NCI-H82 treated with DMSO at 0.1 percent for 48 hours (cell line): ENCODE measurements around the gene SIX3.
A peak's percentile ranks its signal among the peaks of the same experiment; 100 is the strongest.

Experiments
- DNase-seq: peaks from one replicate; lab custom pipeline; 2025; ENCODE audit not compliant: unreplicated experiment; lab: John Stamatoyannopoulos, UW

Gene SIX3

GRCh38 chr2:44942304-44943030 lies 965 bp downstream of the SIX3 start:
- no peak for DNase-seq

GRCh38 chr2:44943031-44943692 lies 1.7 kb downstream of the SIX3 start:
- no peak for DNase-seq

- DNase-seq = no peak
These were observed 2.2 kb downstream of the SIX3 start for GRCh38 chr2:44943693-44944101.

- peak; percentile 38 for DNase-seq
These were observed 2.8 kb downstream of the SIX3 start for GRCh38 chr2:44944102-44944951.

- DNase-seq = no peak
These were observed 3.6 kb downstream of the SIX3 start for GRCh38 chr2:44944952-44945612.

- DNase-seq = no peak
These were observed 4.3 kb downstream of the SIX3 start for GRCh38 chr2:44945676-44946371.

- no peak for DNase-seq
These were observed 5.0 kb downstream of the SIX3 start for GRCh38 chr2:44946372-44947027.

- DNase-seq = no peak
These were observed 5.5 kb downstream of the SIX3 start for GRCh38 chr2:44947028-44947375.

GRCh38 chr2:44948565-44949328 lies 7.2 kb downstream of the SIX3 start:
- no peak for DNase-seq

- no peak for DNase-seq
These were observed 8.0 kb downstream of the SIX3 start for GRCh38 chr2:44949329-44950151.

- DNase-seq = no peak
These were observed 9.1 kb downstream of the SIX3 start for GRCh38 chr2:44950646-44951045.

- no peak for DNase-seq
These were observed 9.6 kb downstream of the SIX3 start for GRCh38 chr2:44951124-44951523.

GRCh38 chr2:44951714-44952113 lies 10.2 kb downstream of the SIX3 start:
- no peak for DNase-seq

GRCh38 chr2:44952143-44952805 lies 10.8 kb downstream of the SIX3 start:
- no peak for DNase-seq

GRCh38 chr2:44952806-44953498 lies 11.4 kb downstream of the SIX3 start:
- DNase-seq = no peak

GRCh38 chr2:44953499-44953883 lies 12.0 kb downstream of the SIX3 start:
- DNase-seq = peak; percentile 58

GRCh38 chr2:44954447-44954888 lies 13.0 kb downstream of the SIX3 start:
- no peak for DNase-seq
